HEK293 (cell line): Measurements from ENCODE around the gene SENP5.

ENCODE experiments used
- CTCF ChIA-PET: fragments of 350-600 bp; formaldehyde crosslinking; extraction: SDS; loops from one replicate; lab custom pipeline; 2021; ENCODE audit warnings: antibody characterized with exemption; lab: Yijun Ruan, JAX
- POLR2A ChIA-PET: fragments of 300-600 bp; formaldehyde crosslinking; extraction: SDS; loops from one replicate; lab custom pipeline; 2020; ENCODE audit warnings: antibody characterized with exemption, inconsistent platforms; lab: Yijun Ruan, JAX
- H3K27ac ChIP-seq: fragments of 200-500 bp; sonication (Bioruptor generic); 2 replicates; pipeline ENCODE4 v1.5.1; 2014; ENCODE audit warnings: low read depth, low read length, control low read depth, inconsistent platforms; ENCODE audit errors: extremely low read depth
- H3K36me3 ChIP-seq, 2 experiments: fragments of 200-500 bp in 1 of 2; sonication (Bioruptor generic) in 1 of 2; 1 replicate in 1 of 2; 2 replicates in 1 of 2; pipeline ENCODE4 v1.5.1; 2014 to 2017; ENCODE audit warnings: inconsistent platforms in 2 of 2, low read length in 2 of 2; ENCODE audit not compliant: control insufficient read depth in 2 of 2, insufficient read depth in 1 of 2
- H3K4me1 ChIP-seq: fragments of 200-500 bp; sonication (Bioruptor generic); 2 replicates; pipeline ENCODE4 v1.5.1; 2014; ENCODE audit warnings: mild to moderate bottlenecking, low read length, inconsistent platforms; ENCODE audit not compliant: control insufficient read depth, insufficient read depth
- H3K4me3 ChIP-seq: 2 replicates; pipeline ENCODE4 v1.5.1; 2011; ENCODE audit warnings: low read depth, mild to moderate bottlenecking, control low read depth, low read length, moderate library complexity
- H3K9me3 ChIP-seq: fragments of 200-500 bp; sonication (Bioruptor generic); 2 replicates; pipeline ENCODE4 v1.5.1; 2014; ENCODE audit warnings: low read depth, low read length, inconsistent platforms; ENCODE audit not compliant: control insufficient read depth, insufficient read depth
- GLI2 ChIP-seq: fragments of 450-650 bp; formaldehyde crosslinking; IDR thresholded peaks from 2 replicates; pipeline ENCODE4; 2017; ENCODE audit warnings: missing biosample characterization, missing genetic modification characterization, low read depth, borderline replicate concordance
- PRDM10 ChIP-seq: fragments of 450-650 bp; formaldehyde crosslinking; IDR thresholded peaks from 2 replicates; pipeline ENCODE4 v1.5.1; 2016; ENCODE audit warnings: missing biosample characterization, missing genetic modification characterization
- ZNF112 ChIP-seq: fragments of 450-650 bp; formaldehyde crosslinking; IDR thresholded peaks from 2 replicates; pipeline ENCODE4 v1.5.0; 2017; ENCODE audit warnings: missing biosample characterization, missing genetic modification characterization
- ZNF155 ChIP-seq: fragments of 450-650 bp; formaldehyde crosslinking; IDR thresholded peaks from 2 replicates; pipeline ENCODE4 v1.5.1; 2016; ENCODE audit warnings: missing biosample characterization, missing genetic modification characterization
- ZNF221 ChIP-seq: fragments of 450-650 bp; formaldehyde crosslinking; IDR thresholded peaks from 2 replicates; pipeline ENCODE4 v1.5.1; 2017; ENCODE audit warnings: missing biosample characterization, missing genetic modification characterization, borderline replicate concordance
- ZNF23 ChIP-seq: fragments of 450-650 bp; formaldehyde crosslinking; IDR thresholded peaks from 2 replicates; pipeline ENCODE4 v1.5.1; 2016; ENCODE audit warnings: missing biosample characterization, missing genetic modification characterization, borderline replicate concordance
- ZNF248 ChIP-seq: fragments of 450-650 bp; formaldehyde crosslinking; IDR thresholded peaks from 2 replicates; pipeline ENCODE4 v1.5.1; 2017; ENCODE audit warnings: missing biosample characterization, missing genetic modification characterization
- ZNF530 ChIP-seq: fragments of 450-650 bp; formaldehyde crosslinking; IDR thresholded peaks from 2 replicates; pipeline ENCODE4 v1.5.1; 2016; ENCODE audit warnings: low read depth, missing biosample characterization, missing genetic modification characterization
- ZNF585B ChIP-seq: fragments of 450-650 bp; formaldehyde crosslinking; IDR thresholded peaks from 2 replicates; pipeline ENCODE4 v1.5.1; 2016; ENCODE audit warnings: missing biosample characterization, missing genetic modification characterization
- ZNF654 ChIP-seq: fragments of 450-650 bp; formaldehyde crosslinking; IDR thresholded peaks from 2 replicates; pipeline ENCODE4 v1.5.1; 2016; ENCODE audit warnings: low read depth, missing biosample characterization, missing genetic modification characterization
- ZNF785 ChIP-seq: fragments of 450-650 bp; formaldehyde crosslinking; IDR thresholded peaks from 2 replicates; pipeline ENCODE4 v1.5.1; 2016; ENCODE audit warnings: missing biosample characterization, missing genetic modification characterization
- ZXDB ChIP-seq: fragments of 450-650 bp; formaldehyde crosslinking; IDR thresholded peaks from 2 replicates; pipeline ENCODE4 v1.5.1; 2016; ENCODE audit warnings: missing biosample characterization, missing genetic modification characterization
- TF ChIP-seq, protein P1 (sequence below): fragments of 450-650 bp; formaldehyde crosslinking; conservative IDR thresholded peaks from 2 replicates; pipeline ENCODE4 v1.5.1; 2016; ENCODE audit warnings: low read depth, missing biosample characterization, missing genetic modification characterization
- TF ChIP-seq, protein P2 (sequence below): fragments of 450-650 bp; formaldehyde crosslinking; IDR thresholded peaks from 2 replicates; pipeline ENCODE4 v1.5.1; 2016; ENCODE audit warnings: missing biosample characterization, missing genetic modification characterization, low read depth
- TF ChIP-seq, protein P3 (sequence below): fragments of 450-650 bp; formaldehyde crosslinking; IDR thresholded peaks from 2 replicates; pipeline ENCODE4 v1.5.1; 2016; ENCODE audit warnings: missing biosample characterization, missing genetic modification characterization
- TF ChIP-seq, protein P4 (sequence below): fragments of 450-650 bp; formaldehyde crosslinking; IDR thresholded peaks from 2 replicates; pipeline ENCODE4 v1.5.1; 2016; ENCODE audit warnings: missing biosample characterization, missing genetic modification characterization, borderline replicate concordance

SENP5 gene

GRCh38 chr3:196965804-196966173, 98.1 kb downstream of the SENP5 start:
- ChIA-PET POLR2A (no interaction called here), CTCF (no interaction called here)
- H3K9me3 ChIP-seq: no peaks in the 10 kb centered on the region
- H3K27ac ChIP-seq: no peak overlapping the region
- no peaks in the 10 kb centered on the region for H3K4me1 ChIP-seq
- TF ChIP-seq PRDM10 (tag by site-specific recombination): no peak
- TF ChIP-seq, protein P1, sequence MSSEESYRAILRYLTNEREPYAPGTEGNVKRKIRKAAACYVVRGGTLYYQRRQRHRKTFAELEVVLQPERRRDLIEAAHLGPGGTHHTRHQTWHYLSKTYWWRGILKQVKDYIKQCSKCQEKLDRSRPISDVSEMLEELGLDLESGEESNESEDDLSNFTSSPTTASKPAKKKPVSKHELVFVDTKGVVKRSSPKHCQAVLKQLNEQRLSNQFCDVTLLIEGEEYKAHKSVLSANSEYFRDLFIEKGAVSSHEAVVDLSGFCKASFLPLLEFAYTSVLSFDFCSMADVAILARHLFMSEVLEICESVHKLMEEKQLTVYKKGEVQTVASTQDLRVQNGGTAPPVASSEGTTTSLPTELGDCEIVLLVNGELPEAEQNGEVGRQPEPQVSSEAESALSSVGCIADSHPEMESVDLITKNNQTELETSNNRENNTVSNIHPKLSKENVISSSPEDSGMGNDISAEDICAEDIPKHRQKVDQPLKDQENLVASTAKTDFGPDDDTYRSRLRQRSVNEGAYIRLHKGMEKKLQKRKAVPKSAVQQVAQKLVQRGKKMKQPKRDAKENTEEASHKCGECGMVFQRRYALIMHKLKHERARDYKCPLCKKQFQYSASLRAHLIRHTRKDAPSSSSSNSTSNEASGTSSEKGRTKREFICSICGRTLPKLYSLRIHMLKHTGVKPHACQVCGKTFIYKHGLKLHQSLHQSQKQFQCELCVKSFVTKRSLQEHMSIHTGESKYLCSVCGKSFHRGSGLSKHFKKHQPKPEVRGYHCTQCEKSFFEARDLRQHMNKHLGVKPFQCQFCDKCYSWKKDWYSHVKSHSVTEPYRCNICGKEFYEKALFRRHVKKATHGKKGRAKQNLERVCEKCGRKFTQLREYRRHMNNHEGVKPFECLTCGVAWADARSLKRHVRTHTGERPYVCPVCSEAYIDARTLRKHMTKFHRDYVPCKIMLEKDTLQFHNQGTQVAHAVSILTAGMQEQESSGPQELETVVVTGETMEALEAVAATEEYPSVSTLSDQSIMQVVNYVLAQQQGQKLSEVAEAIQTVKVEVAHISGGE (tag by site-specific recombination): no peak
- TF ChIP-seq, protein P2, sequence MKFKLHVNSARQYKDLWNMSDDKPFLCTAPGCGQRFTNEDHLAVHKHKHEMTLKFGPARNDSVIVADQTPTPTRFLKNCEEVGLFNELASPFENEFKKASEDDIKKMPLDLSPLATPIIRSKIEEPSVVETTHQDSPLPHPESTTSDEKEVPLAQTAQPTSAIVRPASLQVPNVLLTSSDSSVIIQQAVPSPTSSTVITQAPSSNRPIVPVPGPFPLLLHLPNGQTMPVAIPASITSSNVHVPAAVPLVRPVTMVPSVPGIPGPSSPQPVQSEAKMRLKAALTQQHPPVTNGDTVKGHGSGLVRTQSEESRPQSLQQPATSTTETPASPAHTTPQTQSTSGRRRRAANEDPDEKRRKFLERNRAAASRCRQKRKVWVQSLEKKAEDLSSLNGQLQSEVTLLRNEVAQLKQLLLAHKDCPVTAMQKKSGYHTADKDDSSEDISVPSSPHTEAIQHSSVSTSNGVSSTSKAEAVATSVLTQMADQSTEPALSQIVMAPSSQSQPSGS (tag by site-specific recombination): no peak
- no peak overlapping the region for H3K4me3 ChIP-seq
- no peaks in the 10 kb centered on the region for H3K36me3 ChIP-seq

DNA sequence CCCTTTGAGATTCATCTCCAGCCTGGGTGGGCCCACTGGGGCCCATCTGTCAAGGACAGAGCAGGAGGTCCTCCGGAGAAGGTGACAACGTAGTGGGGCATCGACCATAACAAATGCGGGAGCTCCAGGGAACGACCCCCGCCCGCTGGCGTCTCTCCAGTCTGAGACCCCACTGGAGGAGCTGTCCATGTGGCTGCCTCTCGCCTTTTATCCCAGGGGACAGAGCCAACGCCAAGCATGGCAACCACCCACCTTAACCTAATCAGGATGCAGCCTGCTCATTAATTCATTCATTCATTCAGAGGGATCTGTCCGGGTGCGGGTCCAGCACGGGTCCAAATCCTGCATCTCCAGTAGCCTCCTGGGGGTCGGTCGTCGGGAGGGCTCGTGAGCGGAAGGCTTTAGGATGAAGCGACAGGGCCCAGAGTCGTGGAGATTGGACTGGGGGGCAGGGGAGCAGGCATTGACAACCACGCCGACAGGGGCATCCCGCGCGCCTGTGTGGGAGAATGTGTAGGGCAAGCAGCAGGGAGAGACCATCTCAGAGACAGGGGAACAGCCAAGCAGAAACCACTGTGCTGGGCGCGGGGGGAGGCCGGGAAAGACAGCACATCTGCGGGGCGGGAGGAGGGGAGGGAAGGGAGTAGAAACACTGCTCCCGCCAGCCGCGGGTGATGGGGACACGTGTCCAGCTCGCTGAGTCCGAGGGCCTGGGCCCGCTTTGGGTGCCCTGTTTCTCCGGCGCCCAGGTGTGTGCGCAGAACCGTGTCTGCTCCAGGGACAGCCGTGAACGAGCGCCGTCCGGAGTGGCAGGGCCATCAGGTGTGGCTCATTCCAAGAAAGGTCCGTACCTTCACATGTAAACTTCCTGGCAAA, 99.0 kb downstream of the SENP5 start:
- H3K27ac ChIP-seq: no peak overlapping the region
- H3K4me3 ChIP-seq: no peak overlapping the region
- CTCF ChIA-PET: no interaction called here
- H3K4me1 ChIP-seq: no peaks in the 10 kb centered on the region
- H3K36me3 ChIP-seq: no peaks in the 10 kb centered on the region
- POLR2A ChIA-PET: no interaction called here
- H3K9me3 ChIP-seq: no peaks in the 10 kb centered on the region
- no peak for TF ChIP-seq ZNF23 (tag by site-specific recombination)
- TF ChIP-seq, protein P3, sequence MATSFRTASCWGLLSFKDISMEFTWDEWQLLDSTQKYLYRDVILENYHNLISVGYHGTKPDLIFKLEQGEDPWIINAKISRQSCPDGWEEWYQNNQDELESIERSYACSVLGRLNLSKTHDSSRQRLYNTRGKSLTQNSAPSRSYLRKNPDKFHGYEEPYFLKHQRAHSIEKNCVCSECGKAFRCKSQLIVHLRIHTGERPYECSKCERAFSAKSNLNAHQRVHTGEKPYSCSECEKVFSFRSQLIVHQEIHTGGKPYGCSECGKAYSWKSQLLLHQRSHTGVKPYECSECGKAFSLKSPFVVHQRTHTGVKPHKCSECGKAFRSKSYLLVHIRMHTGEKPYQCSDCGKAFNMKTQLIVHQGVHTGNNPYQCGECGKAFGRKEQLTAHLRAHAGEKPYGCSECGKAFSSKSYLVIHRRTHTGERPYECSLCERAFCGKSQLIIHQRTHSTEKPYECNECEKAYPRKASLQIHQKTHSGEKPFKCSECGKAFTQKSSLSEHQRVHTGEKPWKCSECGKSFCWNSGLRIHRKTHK (tag by site-specific recombination): no peak
- TF ChIP-seq, protein P4, sequence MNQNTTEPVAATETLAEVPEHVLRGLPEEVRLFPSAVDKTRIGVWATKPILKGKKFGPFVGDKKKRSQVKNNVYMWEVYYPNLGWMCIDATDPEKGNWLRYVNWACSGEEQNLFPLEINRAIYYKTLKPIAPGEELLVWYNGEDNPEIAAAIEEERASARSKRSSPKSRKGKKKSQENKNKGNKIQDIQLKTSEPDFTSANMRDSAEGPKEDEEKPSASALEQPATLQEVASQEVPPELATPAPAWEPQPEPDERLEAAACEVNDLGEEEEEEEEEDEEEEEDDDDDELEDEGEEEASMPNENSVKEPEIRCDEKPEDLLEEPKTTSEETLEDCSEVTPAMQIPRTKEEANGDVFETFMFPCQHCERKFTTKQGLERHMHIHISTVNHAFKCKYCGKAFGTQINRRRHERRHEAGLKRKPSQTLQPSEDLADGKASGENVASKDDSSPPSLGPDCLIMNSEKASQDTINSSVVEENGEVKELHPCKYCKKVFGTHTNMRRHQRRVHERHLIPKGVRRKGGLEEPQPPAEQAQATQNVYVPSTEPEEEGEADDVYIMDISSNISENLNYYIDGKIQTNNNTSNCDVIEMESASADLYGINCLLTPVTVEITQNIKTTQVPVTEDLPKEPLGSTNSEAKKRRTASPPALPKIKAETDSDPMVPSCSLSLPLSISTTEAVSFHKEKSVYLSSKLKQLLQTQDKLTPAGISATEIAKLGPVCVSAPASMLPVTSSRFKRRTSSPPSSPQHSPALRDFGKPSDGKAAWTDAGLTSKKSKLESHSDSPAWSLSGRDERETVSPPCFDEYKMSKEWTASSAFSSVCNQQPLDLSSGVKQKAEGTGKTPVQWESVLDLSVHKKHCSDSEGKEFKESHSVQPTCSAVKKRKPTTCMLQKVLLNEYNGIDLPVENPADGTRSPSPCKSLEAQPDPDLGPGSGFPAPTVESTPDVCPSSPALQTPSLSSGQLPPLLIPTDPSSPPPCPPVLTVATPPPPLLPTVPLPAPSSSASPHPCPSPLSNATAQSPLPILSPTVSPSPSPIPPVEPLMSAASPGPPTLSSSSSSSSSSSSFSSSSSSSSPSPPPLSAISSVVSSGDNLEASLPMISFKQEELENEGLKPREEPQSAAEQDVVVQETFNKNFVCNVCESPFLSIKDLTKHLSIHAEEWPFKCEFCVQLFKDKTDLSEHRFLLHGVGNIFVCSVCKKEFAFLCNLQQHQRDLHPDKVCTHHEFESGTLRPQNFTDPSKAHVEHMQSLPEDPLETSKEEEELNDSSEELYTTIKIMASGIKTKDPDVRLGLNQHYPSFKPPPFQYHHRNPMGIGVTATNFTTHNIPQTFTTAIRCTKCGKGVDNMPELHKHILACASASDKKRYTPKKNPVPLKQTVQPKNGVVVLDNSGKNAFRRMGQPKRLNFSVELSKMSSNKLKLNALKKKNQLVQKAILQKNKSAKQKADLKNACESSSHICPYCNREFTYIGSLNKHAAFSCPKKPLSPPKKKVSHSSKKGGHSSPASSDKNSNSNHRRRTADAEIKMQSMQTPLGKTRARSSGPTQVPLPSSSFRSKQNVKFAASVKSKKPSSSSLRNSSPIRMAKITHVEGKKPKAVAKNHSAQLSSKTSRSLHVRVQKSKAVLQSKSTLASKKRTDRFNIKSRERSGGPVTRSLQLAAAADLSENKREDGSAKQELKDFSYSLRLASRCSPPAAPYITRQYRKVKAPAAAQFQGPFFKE (tag by site-specific recombination): no peak
- no peak for TF ChIP-seq ZNF248
- no peak for TF ChIP-seq ZNF785
- TF ChIP-seq ZNF654 (tag by site-specific recombination): no peak
- no peak for TF ChIP-seq ZNF155 (tag by site-specific recombination)
- no peak for TF ChIP-seq GLI2 (tag by site-specific recombination)
- no peak for TF ChIP-seq ZNF112 (tag by site-specific recombination)
- TF ChIP-seq ZXDB (tag by site-specific recombination): no peak
- TF ChIP-seq ZNF530: no peak
- no peak for TF ChIP-seq ZNF221 (tag by site-specific recombination)
- TF ChIP-seq ZNF585B: no peak
